Measurements from ENCODE around the gene CCDC195. TPM values are rescaled to one million over a fixed set of nuclear protein-coding genes. Genes with fewer than 3 reads are reported as not detected.

Gene CCDC195, protein sequence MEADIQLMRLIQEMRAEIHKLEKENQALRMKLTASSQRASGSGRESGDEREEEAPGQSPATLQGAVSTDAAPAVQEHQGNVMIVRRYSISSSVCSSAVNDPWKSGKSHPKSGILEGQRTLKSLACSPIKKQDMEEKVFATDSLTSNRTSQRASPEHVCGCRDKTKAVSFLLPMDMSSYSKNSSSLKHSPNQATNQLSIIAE
- total RNA-seq (2022; extraction: Qiagen RNA extraction) = not detected in 5 replicates

DNA sequence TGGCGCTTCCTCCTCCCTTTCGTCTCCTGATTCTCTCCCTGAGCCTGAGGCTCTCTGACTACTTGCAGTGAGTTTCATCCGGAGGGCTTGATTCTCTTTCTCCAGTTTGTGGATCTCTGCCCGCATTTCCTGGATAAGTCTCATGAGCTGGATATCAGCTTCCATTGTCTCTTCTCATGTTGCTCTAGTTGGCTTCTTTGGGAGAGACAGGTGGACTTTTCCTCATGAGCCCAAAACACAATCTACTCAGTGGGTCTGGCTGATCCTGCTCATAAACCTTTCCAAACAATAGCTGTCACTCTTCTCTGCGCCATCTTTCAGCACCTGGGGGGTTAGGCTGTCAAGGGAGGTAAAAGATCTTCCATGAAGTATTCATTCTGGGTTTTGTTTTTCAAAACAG is at the start of gene CCDC195:
Gene CCDC195, minus strand, starts transcription at position 165 of the 400 bp plus-strand sequence. Its CDS starts 0 bp downstream, at position 165.

Other genes with a start within 250 kb of the CCDC195 start
- gene CUL3, start 131.0 kb downstream of the CCDC195 start, total RNA-seq (2022; extraction: Qiagen RNA extraction) = 62.9 to 86.6 TPM (median 69.1 TPM) in 5 replicates

Data from A549 treated with CORT108297 at 1 μM for 4 hours (cell line).